Left hindlimb (tissue), 1 donor: ENCODE data around the gene PLCG1.

Experiments used
- DNase-seq: peaks from one replicate; pipeline ENCODE4 v3.0.0-alpha.2; 2018

Gene PLCG1

DNA sequence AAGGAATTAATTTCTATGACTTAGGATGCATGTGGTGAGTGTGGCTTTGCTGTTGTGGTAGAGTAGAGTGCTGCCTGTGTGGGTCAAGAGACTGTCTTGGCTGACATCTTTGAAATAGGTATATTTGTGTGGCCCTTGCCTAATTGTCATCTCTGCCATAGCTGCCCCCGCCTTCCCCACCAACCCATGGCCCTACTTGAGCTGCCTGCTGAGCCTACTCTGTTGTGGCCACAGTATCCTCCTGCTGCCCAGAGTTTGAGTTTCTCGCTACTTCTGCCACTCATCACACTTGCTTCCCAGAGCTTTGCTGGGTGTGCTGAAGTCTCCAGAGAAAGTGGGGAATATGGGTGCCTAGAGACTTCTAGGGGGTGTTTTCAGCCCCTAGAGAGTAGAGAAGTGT is 8.0 kb downstream of the PLCG1 start:
- no peak for DNase-seq

DNA sequence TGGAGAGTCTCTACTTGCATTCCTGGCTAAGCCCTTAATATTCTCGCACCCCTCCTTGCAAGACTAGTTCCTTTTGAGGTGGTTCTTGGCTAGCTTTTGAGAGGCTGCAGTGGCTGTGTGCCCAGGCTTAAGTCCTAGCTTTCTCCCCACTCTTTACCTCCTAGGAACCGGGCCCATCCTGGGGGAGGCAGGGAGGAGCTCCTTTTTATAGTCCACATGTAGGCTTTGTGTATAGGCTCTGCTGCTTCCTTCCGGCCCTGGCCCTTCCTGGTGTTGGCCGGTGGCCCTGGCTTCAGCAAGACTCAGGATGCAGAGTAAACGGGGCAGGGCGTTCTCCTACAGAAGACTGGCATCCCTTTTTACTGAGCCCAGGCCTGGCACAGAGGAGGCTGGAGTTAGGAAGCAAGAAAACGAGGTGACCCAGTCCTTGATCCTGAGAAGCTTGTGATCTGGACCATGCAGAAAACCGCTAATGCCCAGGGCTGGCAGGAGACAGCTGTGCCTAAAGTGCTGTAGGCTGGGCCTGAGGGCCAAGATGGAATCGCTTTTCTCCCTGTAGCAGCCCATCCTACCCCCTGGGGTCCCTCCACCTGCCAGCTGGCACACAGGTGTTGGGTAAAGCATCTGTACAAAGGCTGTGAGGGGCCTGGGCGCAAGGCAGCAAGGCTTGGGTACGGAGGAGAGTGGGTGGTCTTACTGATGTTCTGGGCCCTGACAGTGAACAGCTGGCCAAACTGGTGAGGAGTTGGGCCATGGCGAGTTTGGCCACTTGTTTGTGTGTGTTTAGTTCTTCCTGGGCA is 8.7 kb downstream of the PLCG1 start:
- peak; percentile 66 for DNase-seq

DNA sequence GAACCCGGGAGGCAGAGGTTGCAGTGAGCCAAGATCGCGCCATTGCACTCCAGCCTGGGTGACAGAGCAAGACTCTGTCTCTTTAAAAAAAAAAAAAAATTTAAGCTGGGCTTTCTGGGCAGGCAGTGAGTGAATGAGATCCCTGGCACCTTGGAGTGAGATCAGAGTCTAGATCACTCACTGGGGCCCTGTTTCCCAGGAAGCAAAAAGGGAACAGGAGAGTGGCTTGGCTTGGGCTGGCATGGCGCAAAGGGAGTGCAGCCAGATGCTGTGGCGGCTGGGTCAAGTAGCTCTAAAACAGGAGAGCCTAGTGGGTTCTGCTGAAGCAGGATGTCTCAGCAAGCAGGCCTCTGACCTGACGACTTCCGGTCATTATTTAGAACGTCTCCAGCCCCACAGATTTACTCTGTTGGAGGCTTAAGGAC is 10.4 kb downstream of the PLCG1 start:
- DNase-seq, result no peak

DNA sequence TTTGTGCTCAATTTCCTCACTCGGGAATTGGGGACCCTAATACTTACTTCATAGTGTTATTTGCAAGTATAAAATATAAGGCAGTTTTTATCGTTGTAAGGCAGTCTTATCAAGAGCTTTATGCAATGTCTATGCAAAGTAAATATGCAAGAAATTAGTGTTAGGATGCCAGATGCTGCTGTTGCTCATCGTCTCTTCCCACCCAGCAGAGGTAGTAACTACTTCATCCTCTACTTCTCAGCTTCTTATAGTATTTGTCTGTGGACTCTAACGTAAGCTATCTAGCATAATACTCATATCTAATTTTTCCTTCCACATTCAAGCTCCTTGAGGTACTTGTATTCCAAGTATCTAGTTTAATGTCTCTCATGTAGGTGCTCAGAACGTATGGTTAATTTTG is 11.6 kb downstream of the PLCG1 start:
- DNase-seq, result no peak

DNA sequence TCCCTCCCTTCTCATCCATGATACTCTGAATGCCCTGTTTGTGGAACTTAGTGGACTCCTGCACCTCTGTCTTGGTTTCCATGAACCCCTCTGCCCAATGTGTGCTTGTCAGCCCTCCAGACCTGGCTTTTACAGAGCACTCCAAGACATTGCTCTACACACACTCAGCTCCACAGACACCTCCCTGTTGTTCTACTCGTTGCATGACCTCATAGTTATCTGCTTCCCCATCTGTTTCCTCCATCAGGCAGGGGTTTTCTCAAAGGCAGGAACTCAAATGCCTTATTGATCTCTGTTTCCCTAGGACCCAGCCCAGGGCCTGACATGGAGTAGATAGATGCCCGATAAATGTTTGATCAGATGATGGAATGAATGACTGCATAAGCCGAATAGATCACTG is 13.3 kb downstream of the PLCG1 start:
- no peak for DNase-seq

- DNase-seq, result no peak
Observed at GRCh38 chr20:41151134-41151869, 14.0 kb downstream of the PLCG1 start.

DNA sequence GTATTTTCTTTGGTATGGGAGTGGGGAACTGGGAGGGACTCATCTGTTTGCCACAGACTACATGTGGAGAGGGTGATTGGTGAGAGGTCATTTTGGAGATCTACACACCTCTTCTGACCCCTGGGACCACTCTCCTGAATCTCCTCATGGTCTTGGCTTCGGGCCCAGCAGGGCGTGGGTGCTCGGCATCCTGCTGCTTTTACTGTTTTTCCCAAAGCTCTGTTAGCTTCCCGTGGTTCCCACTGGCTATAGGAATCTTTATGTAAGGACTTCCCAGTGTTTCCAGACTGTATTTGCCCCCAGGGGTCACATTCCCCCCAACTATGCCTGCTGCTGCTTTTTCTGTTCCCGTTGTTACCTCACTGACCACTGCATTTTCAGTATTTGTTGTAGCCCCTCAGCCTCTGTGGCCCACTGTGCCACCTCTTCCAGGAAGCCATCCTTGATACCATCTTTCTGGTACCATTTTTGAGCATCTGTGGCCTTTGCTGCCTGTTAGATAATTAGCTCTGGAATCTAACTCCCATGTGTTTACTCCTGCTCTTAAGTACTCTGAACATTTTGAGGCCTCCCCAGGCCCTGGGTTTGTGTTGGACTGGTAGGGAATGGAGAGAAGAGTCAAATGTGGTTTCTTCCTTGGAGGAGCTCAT is 14.9 kb downstream of the PLCG1 start:
- no peak for DNase-seq

DNA sequence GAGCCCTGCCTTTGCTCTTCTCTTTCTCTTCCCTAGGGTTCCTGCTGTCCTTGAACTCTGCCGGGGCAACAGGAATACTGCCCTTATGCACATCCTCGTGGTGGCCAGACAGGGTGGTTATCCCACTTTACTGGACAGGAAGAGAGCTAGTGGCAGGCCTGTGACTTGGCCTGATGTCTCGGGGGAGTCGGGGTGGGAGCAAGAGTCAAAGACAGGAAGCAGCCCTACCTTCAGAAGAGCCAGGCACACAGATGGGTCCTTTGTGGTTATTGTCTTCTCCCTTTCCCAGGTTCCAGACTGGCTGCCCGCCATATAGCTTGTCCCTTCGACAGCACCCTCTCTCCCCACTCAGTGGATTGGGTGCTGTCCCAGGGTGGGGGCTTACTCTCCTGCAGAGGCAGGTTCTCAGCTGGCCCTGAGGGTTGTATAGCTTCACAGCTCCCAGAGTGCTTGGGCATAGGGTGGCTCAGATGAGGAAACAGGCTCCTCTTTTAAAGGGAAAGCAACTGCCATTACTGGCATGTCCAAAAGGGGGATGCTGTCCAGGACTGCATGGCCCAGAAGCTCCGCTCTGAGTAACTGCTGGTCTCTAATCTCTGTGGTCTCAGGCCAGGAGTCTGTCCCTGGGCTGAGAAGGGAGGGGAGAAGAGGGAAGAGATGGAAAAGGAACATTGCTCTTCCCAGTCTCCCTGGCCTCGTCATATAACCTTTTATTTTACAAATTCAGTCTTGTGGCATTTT is 17.3 kb downstream of the PLCG1 start:
- no peak for DNase-seq

DNA sequence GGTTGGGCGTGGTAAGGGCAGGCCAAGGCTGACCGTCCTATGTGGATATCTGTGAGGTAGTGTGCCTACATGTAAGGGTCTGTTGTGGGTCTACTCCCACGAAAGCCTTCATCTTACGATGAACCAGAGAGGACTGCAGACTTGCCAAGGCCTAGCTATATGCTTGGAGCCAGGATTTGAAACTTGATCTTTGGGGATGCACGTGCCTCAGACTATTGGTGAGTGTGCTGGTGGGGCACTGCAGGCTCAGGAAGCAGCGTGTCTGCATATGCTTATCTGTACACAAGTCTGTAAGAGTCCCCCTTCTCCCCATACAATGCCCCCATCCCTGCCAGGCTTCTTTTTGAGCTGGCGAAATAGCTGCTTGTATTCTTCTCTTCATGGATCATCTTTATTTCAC is 17.9 kb downstream of the PLCG1 start:
- no peak for DNase-seq

- no peak for DNase-seq
Observed at GRCh38 chr20:41158082-41158625, 20.8 kb downstream of the PLCG1 start.

GRCh38 chr20:41159547-41159946 is 22.2 kb downstream of the PLCG1 start:
- DNase-seq, result no peak

DNA sequence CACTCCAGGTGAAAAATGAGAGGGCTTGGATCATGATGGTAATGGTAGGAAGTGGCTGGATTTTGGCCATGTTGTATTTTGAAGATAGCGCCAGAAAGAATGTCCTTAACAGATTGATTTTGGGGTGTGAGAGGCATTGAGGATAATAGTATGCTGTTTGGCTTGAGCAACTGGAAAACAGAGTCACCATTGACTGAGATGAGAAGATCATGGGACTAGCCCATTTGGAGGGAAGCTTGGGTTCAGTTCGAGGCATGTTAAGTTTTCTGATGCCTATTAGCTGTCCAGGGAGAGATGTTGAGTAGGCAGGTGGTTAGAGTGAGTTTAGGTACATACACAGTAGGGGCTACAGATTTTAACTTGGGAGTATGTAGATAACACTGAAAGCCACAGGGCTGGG is 23.3 kb downstream of the PLCG1 start:
- DNase-seq, result no peak

DNA sequence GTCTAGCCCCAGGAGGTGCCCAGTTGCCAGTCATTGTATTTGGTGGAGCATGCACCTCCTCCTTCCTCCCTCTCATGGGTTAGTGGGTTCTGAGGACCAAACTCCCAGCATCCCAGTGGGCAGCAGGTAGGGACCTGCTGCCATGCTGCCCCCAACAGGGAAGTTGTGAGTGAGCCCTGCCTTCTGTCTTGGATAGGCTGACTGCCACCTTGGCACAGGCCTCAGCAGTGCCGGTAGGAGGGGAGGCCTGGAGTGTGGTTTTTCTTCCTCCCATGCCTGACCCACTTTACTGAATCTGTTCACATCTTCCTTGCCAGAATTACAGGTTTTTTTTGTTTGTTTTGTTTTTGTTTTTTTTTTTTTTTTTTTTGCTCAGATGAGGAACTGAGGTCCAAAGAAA is 24.5 kb downstream of the PLCG1 start:
- DNase-seq, result no peak

GRCh38 chr20:41162396-41162795 is 25.1 kb downstream of the PLCG1 start:
- no peak for DNase-seq

GRCh38 chr20:41163821-41164220 is 26.5 kb downstream of the PLCG1 start:
- DNase-seq, result no peak

DNA sequence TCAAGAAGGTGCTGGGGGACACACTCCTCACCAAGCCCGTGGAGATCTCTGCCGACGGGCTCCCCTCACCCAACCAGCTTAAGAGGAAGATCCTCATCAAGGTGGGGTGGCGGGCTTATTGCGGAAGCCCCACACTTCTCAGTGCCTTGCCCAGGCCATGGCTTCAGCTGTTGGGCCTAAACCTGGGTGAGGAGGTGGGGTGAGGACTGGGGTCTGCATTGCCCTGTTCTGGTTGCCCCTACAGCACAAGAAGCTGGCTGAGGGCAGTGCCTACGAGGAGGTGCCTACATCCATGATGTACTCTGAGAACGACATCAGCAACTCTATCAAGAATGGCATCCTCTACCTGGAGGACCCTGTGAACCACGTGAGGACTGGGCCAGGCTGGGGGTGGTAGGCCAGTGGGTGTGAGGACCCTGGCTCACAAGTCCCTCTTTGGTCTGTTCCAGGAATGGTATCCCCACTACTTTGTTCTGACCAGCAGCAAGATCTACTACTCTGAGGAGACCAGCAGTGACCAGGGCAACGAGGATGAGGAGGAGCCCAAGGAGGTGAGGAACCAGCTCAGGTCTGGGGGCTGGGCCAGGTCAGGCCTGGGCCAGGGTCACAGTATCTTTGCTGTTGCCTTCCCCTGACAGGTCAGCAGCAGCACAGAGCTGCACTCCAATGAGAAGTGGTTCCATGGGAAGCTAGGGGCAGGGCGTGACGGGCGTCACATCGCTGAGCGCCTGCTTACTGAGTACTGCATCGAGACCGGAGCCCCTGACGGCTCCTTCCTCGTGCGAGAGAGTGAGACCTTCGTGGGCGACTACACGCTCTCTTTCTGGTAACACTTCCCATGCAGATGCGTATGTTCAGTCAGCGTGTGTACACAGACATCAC is 27.9 kb downstream of the PLCG1 start:
- peak; percentile 10 for DNase-seq

GRCh38 chr20:41166201-41167117 is 29.1 kb downstream of the PLCG1 start:
- DNase-seq, result peak; percentile 26

GRCh38 chr20:41167118-41167470 is 29.8 kb downstream of the PLCG1 start:
- DNase-seq, result peak; percentile 13

- peak; percentile 25 for DNase-seq
Observed at GRCh38 chr20:41167481-41168253, 30.3 kb downstream of the PLCG1 start.
